ENCODE results near the gene KRTAP5-1.
A peak's percentile ranks its signal among the peaks of the same experiment; 100 is the strongest.

Gene KRTAP5-1

GRCh38 chr11:1573077-1573902 is 11.8 kb downstream of the KRTAP5-1 start:
- no peak for FAIRE-seq
- no peak for DNase-seq (ENCODE audit: insufficient read length, low spot score)
- TF ChIP-seq CTCF (IDR thresholded peaks at IDR 0.05; ENCODE audit: insufficient read depth, missing control alignments), result no peak

GRCh38 chr11:1572197-1573076 is 12.6 kb downstream of the KRTAP5-1 start, which contains the start of gene DUSP8:
TSS of gene DUSP8 (minus strand) at chr11:1572271. CDS start at chr11:1565826, 6,445 bp downstream.
- no peak for TF ChIP-seq CTCF (IDR thresholded peaks at IDR 0.05; ENCODE audit: insufficient read depth, missing control alignments)
- DNase-seq (ENCODE audit: insufficient read length, low spot score) (peak; percentile 70), FAIRE-seq (no peak)

GRCh38 chr11:1571760-1572196 is 13.3 kb downstream of the KRTAP5-1 start:
- no peak for TF ChIP-seq CTCF (IDR thresholded peaks at IDR 0.05; ENCODE audit: insufficient read depth, missing control alignments)
- no peak for DNase-seq (ENCODE audit: insufficient read length, low spot score)
- FAIRE-seq, result no peak

- no peak for DNase-seq (ENCODE audit: insufficient read length, low spot score)
- TF ChIP-seq CTCF (IDR thresholded peaks at IDR 0.05; ENCODE audit: insufficient read depth, missing control alignments), result no peak
- no peak for FAIRE-seq
Observed at GRCh38 chr11:1570896-1571759, 14.0 kb downstream of the KRTAP5-1 start.

- FAIRE-seq, result no peak
- TF ChIP-seq CTCF (IDR thresholded peaks at IDR 0.05; ENCODE audit: insufficient read depth, missing control alignments), result no peak
Observed at GRCh38 chr11:1570531-1570895, 14.6 kb downstream of the KRTAP5-1 start.

GRCh38 chr11:1570001-1570453 is 15.1 kb downstream of the KRTAP5-1 start:
- TF ChIP-seq CTCF (IDR thresholded peaks at IDR 0.05; ENCODE audit: insufficient read depth, missing control alignments), result no peak

More at GRCh38 chr11:1570531-1570895, 14.6 kb downstream of the KRTAP5-1 start:
- no peak for DNase-seq (ENCODE audit: insufficient read length, low spot score)

More at GRCh38 chr11:1570001-1570453, 15.1 kb downstream of the KRTAP5-1 start:
- FAIRE-seq (no peak), DNase-seq (ENCODE audit: insufficient read length, low spot score) (no peak)

All from D721Med (cell line).